Keratinocyte (primary cell): ENCODE measurements around the gene KLHDC8B. TPM values are rescaled to one million over a fixed set of nuclear protein-coding genes. Genes with fewer than 3 reads are reported as not detected.

ENCODE experiments used
- DNase-seq: peaks from one replicate; pipeline ENCODE4 v3.0.0-alpha.2; 2011; ENCODE audit warnings: low read depth, missing footprints, low spot score
- FAIRE-seq: peaks from 2 replicates; lab custom pipeline; 2011; peaks lifted over from hg19 to GRCh38; lab: Jason Lieb, UNC
- H2AFZ ChIP-seq: 2 replicates; pipeline ENCODE4 v1.6.0; 2012; ENCODE audit warnings: low read length, control low read depth, inconsistent platforms; ENCODE audit not compliant: control insufficient read depth
- H3K27ac ChIP-seq: 2 replicates; pipeline ENCODE4 v1.5.1; 2011; ENCODE audit warnings: low read length; ENCODE audit not compliant: control insufficient read depth, insufficient read depth
- H3K27me3 ChIP-seq: 3 replicates; pipeline ENCODE4 v1.6.0; 2011; ENCODE audit warnings: low read length; ENCODE audit not compliant: control insufficient read depth, insufficient read depth; ENCODE audit errors: extremely low read depth
- H3K36me3 ChIP-seq, 2 experiments: 2 replicates in 1 of 2; 3 replicates in 1 of 2; pipeline ENCODE4 v1.5.1; 2011; ENCODE audit warnings: low read length in 2 of 2, mild to moderate bottlenecking in 1 of 2; ENCODE audit not compliant: control insufficient read depth in 2 of 2, insufficient read depth in 2 of 2; ENCODE audit errors: extremely low read depth in 1 of 2
- H3K4me1 ChIP-seq: 3 replicates; pipeline ENCODE4 v1.5.1; 2011; ENCODE audit warnings: low read length; ENCODE audit not compliant: control insufficient read depth, insufficient read depth; ENCODE audit errors: extremely low read depth
- H3K4me2 ChIP-seq: 3 replicates; pipeline ENCODE4 v1.6.0; 2011; ENCODE audit warnings: low read depth, low read length; ENCODE audit not compliant: control insufficient read depth, insufficient read depth; ENCODE audit errors: extremely low read depth
- H3K4me3 ChIP-seq, 3 experiments: fragments of 200-600 bp in 1 of 3; sonication (generic) in 1 of 3; 2 replicates in 2 of 3; 3 replicates in 1 of 3; pipeline ENCODE4 v1.5.1; 2011 to 2016; ENCODE audit warnings: low read length in 3 of 3, mild to moderate bottlenecking in 3 of 3, control low read depth in 2 of 3, inconsistent platforms in 1 of 3, low read depth in 1 of 3, mixed read lengths in 1 of 3, mixed run types in 1 of 3, moderate library complexity in 1 of 3; ENCODE audit not compliant: control insufficient read depth in 2 of 3, insufficient read depth in 2 of 3; ENCODE audit errors: extremely low read depth in 1 of 3
- H3K79me2 ChIP-seq: 2 replicates; pipeline ENCODE4 v1.6.0; 2012; ENCODE audit warnings: low read length; ENCODE audit not compliant: control insufficient read depth, insufficient read depth
- H3K9ac ChIP-seq: 3 replicates; pipeline ENCODE4 v1.6.0; 2011; ENCODE audit warnings: low read length; ENCODE audit not compliant: control insufficient read depth, insufficient read depth; ENCODE audit errors: extremely low read depth
- H3K9me1 ChIP-seq: 3 replicates; pipeline ENCODE4 v1.6.0; 2011; ENCODE audit warnings: low read length; ENCODE audit not compliant: control insufficient read depth, insufficient read depth; ENCODE audit errors: extremely low read depth
- H3K9me3 ChIP-seq: 2 replicates; pipeline ENCODE4 v1.5.1; 2012; ENCODE audit warnings: low read depth, low read length; ENCODE audit not compliant: control insufficient read depth
- H4K20me1 ChIP-seq: 3 replicates; pipeline ENCODE4 v1.6.0; 2011; ENCODE audit warnings: low read length; ENCODE audit not compliant: control insufficient read depth, insufficient read depth; ENCODE audit errors: extremely low read depth
- EZH2 ChIP-seq: IDR thresholded peaks from one replicate; pipeline ENCODE4 v1.6.1; 2012; ENCODE audit warnings: inconsistent platforms, mild to moderate bottlenecking, low read length, moderate library complexity
- dilution Hi-C: fragments of 300-500 bp; cut with MboI; formaldehyde crosslinking; loops from one replicate; pipeline ENCODE4 v1.7.0; 2020; ENCODE audit warnings: low sequenced_read_pairs; ENCODE audit not compliant: extremely low pct_ligation_motif_present
- polyA plus RNA-seq, 5 experiments: library from polyadenylated mRNA; depleted of rRNA in 3 of 5; stranded (reverse) in 3 of 5; stranded (forward) in 1 of 5; unstranded in 1 of 5; fragments of >200 nt; gene quantifications; 1 replicate in 1 of 5; 2 replicates in 3 of 5; 3 replicates in 1 of 5; pipeline versions ENCODE4 v1.2.1 to v1.2.3, GENCODE V29; 2011 to 2012; ENCODE audit warnings: missing spikeins in 2 of 5, low read depth in 1 of 5, low replicate concordance in 1 of 5
- TF ChIP-seq, protein P1 (sequence below), 3 experiments: IDR thresholded peaks in 1 of 3; conservative IDR thresholded peaks in 1 of 3; optimal IDR thresholded peaks in 1 of 3; 2 replicates in 2 of 3; 3 replicates in 1 of 3; pipeline versions ENCODE3 to v1.5.1; 2011; ENCODE audit warnings: low read length in 3 of 3, mild to moderate bottlenecking in 3 of 3, moderate library complexity in 2 of 3, control low read depth in 1 of 3, inconsistent platforms in 1 of 3; ENCODE audit not compliant: insufficient read depth in 2 of 3; ENCODE audit errors: extremely low read depth in 1 of 3

The KLHDC8B gene
- polyA plus RNA-seq, 1 donor (not counting 4 experiments of a cell fraction or from before 2014, with no cell fraction given), result 19.5 TPM

GRCh38 chr3:49161197-49161596 lies 10.2 kb upstream of the KLHDC8B start:
- H3K36me3 ChIP-seq, result peaks cover 12 to 20% of the 10 kb centered on the region in 2 experiments
- H3K9me3 ChIP-seq, result no peaks in the 10 kb centered on the region
- no peak for DNase-seq
- no peaks in the 10 kb centered on the region for H3K9me1 ChIP-seq
- no peak overlapping the region for H2AFZ ChIP-seq
- H3K27me3 ChIP-seq, result no peaks in the 10 kb centered on the region
- no peak overlapping the region for H3K27ac ChIP-seq
- dilution Hi-C loops, result no loop called here
- H3K4me1 ChIP-seq, result peaks cover 8% of the 10 kb centered on the region
- H3K79me2 ChIP-seq, result peaks cover 29% of the 10 kb centered on the region
- no peak for FAIRE-seq
- H4K20me1 ChIP-seq, result no peaks in the 10 kb centered on the region
- no peak overlapping the region for H3K4me2 ChIP-seq
- TF ChIP-seq, protein P1, sequence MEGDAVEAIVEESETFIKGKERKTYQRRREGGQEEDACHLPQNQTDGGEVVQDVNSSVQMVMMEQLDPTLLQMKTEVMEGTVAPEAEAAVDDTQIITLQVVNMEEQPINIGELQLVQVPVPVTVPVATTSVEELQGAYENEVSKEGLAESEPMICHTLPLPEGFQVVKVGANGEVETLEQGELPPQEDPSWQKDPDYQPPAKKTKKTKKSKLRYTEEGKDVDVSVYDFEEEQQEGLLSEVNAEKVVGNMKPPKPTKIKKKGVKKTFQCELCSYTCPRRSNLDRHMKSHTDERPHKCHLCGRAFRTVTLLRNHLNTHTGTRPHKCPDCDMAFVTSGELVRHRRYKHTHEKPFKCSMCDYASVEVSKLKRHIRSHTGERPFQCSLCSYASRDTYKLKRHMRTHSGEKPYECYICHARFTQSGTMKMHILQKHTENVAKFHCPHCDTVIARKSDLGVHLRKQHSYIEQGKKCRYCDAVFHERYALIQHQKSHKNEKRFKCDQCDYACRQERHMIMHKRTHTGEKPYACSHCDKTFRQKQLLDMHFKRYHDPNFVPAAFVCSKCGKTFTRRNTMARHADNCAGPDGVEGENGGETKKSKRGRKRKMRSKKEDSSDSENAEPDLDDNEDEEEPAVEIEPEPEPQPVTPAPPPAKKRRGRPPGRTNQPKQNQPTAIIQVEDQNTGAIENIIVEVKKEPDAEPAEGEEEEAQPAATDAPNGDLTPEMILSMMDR (optimal IDR thresholded peaks at IDR 0.05 in 1 of 3, IDR thresholded peaks at IDR 0.05 in 1 of 3, conservative IDR thresholded peaks at IDR 0.05 in 1 of 3; ENCODE audit: extremely low read depth in 1 of 3, insufficient read depth in 2 of 3, low read length in 3 of 3), result no peak
- no peak for TF ChIP-seq EZH2
- no peak overlapping the region for H3K9ac ChIP-seq
- H3K4me3 ChIP-seq, result no peak overlapping the region

- H3K9me1 ChIP-seq, result no peaks in the 10 kb centered on the region
These were observed 9.4 kb upstream of the KLHDC8B start for GRCh38 chr3:49161808-49162530.

More at GRCh38 chr3:49161808-49162530, 9.4 kb upstream of the KLHDC8B start:
- H3K9me3 ChIP-seq, result no peaks in the 10 kb centered on the region
- FAIRE-seq (no peak), DNase-seq (no peak)
- dilution Hi-C loops, result no loop called here
- H3K4me3 ChIP-seq, result no peak overlapping the region
- no peaks in the 10 kb centered on the region for H4K20me1 ChIP-seq
- H3K27ac ChIP-seq, result no peak overlapping the region
- TF ChIP-seq, protein P1 (optimal IDR thresholded peaks at IDR 0.05 in 1 of 3, IDR thresholded peaks at IDR 0.05 in 1 of 3, conservative IDR thresholded peaks at IDR 0.05 in 1 of 3; ENCODE audit: extremely low read depth in 1 of 3, insufficient read depth in 2 of 3, low read length in 3 of 3), result no peak
- no peak for TF ChIP-seq EZH2
- H3K4me1 ChIP-seq, result peaks cover 13% of the 10 kb centered on the region
- H3K4me2 ChIP-seq, result no peak overlapping the region
- H3K27me3 ChIP-seq, result no peaks in the 10 kb centered on the region
- no peak overlapping the region for H3K9ac ChIP-seq
- H2AFZ ChIP-seq, result no peak overlapping the region
- peaks cover 29% of the 10 kb centered on the region for H3K79me2 ChIP-seq
- peaks cover 12 to 20% of the 10 kb centered on the region in 2 experiments for H3K36me3 ChIP-seq
